ENCODE measurements around the gene FTO.

FTO gene

GRCh38 chr16:53899431-53899830 lies 195.5 kb downstream of the FTO start:
- DNase-seq (ENCODE audit: low spot score): no peak

GRCh38 chr16:53900667-53901066 lies 196.7 kb downstream of the FTO start:
- no peak for DNase-seq (ENCODE audit: low spot score)

GRCh38 chr16:53901408-53901807 lies 197.5 kb downstream of the FTO start:
- no peak for DNase-seq (ENCODE audit: low spot score)

- no peak for DNase-seq (ENCODE audit: low spot score)
Measured at GRCh38 chr16:53904533-53904932, 200.6 kb downstream of the FTO start.

- DNase-seq (ENCODE audit: low spot score): no peak
Measured at GRCh38 chr16:53905028-53905427, 201.1 kb downstream of the FTO start.

- no peak for DNase-seq (ENCODE audit: low spot score)
Measured at GRCh38 chr16:53908731-53909130, 204.8 kb downstream of the FTO start.

- DNase-seq (ENCODE audit: low spot score): no peak
Measured at GRCh38 chr16:53910990-53911389, 207.0 kb downstream of the FTO start.

- DNase-seq (ENCODE audit: low spot score): no peak
Measured at GRCh38 chr16:53911513-53911912, 207.6 kb downstream of the FTO start.

- DNase-seq (ENCODE audit: low spot score): no peak
Measured at GRCh38 chr16:53912155-53912554, 208.2 kb downstream of the FTO start.

GRCh38 chr16:53913099-53913870 lies 209.3 kb downstream of the FTO start:
- no peak for DNase-seq (ENCODE audit: low spot score)

GRCh38 chr16:53913920-53914319 lies 210.0 kb downstream of the FTO start:
- no peak for DNase-seq (ENCODE audit: low spot score)

- no peak for DNase-seq (ENCODE audit: low spot score)
Measured at GRCh38 chr16:53914736-53915135, 210.8 kb downstream of the FTO start.

GRCh38 chr16:53915452-53916160 lies 211.7 kb downstream of the FTO start:
- DNase-seq (ENCODE audit: low spot score): no peak

GRCh38 chr16:53920988-53921387 lies 217.0 kb downstream of the FTO start:
- DNase-seq (ENCODE audit: low spot score): no peak

- DNase-seq (ENCODE audit: low spot score): no peak
Measured at GRCh38 chr16:53922067-53922806, 218.3 kb downstream of the FTO start.

- DNase-seq (ENCODE audit: low spot score): no peak
Measured at GRCh38 chr16:53922807-53923571, 219.0 kb downstream of the FTO start.

- no peak for DNase-seq (ENCODE audit: low spot score)
Measured at GRCh38 chr16:53924331-53925106, 220.6 kb downstream of the FTO start.

- DNase-seq (ENCODE audit: low spot score): no peak
Measured at GRCh38 chr16:53925107-53925410, 221.1 kb downstream of the FTO start.

- no peak for DNase-seq (ENCODE audit: low spot score)
Measured at GRCh38 chr16:53925526-53925925, 221.6 kb downstream of the FTO start.

- DNase-seq (ENCODE audit: low spot score): no peak
Measured at GRCh38 chr16:53926209-53926608, 222.3 kb downstream of the FTO start.

GRCh38 chr16:53932975-53933374 lies 229.0 kb downstream of the FTO start:
- DNase-seq (ENCODE audit: low spot score): no peak

- DNase-seq (ENCODE audit: low spot score): no peak
Measured at GRCh38 chr16:53933407-53933806, 229.5 kb downstream of the FTO start.

Measured in NAMALWA (cell line).